Cardiac fibroblast (primary cell): ENCODE data around the gene MCM6.

Source experiments
- DNase-seq, 2 donors: peaks; one replicate each; pipeline versions ENCODE4 v3.0.0 to v3.0.0-alpha.2; 2010; ENCODE audit warnings: low read depth in 2 of 2
- H3K4me3 ChIP-seq, 2 donors: replicated peaks in 1 of 2; 1 replicate in 1 of 2; 2 replicates in 1 of 2; pipeline ENCODE4 v1.5.1; 2011; ENCODE audit warnings: low read depth in 2 of 2, low read length in 2 of 2, mild to moderate bottlenecking in 2 of 2, moderate library complexity in 1 of 2
- CTCF ChIP-seq: IDR thresholded peaks from one replicate; pipeline ENCODE4 v1.5.1; 2011; ENCODE audit warnings: low read depth, mild to moderate bottlenecking, low read length, inconsistent platforms

MCM6 gene

DNA sequence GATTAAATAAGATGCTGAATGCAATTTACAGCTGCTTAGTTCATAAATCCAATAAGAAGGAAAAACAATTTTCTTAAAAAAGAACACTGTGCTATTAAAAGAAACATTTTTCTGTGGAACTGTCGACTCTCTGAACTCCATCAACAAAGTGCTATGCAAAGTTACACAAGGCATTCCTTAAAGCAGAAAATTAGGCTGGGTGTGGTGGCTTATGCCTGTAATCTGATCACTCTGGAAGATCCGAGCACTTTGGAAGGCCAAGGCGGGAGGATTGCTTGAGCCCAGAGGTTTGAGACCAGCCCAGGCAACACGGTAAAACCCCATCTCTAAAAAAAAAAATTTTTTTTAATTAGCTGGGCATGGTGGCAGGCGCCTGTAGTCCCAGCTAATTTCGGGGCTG is 13.0 kb downstream of the MCM6 start:
- no peak overlapping the region for H3K4me3 ChIP-seq
- no peak for TF ChIP-seq CTCF
- no peak for DNase-seq

GRCh38 chr2:135862718-135863117 is 13.5 kb downstream of the MCM6 start:
- DNase-seq = no peak
- TF ChIP-seq CTCF = no peak

DNA sequence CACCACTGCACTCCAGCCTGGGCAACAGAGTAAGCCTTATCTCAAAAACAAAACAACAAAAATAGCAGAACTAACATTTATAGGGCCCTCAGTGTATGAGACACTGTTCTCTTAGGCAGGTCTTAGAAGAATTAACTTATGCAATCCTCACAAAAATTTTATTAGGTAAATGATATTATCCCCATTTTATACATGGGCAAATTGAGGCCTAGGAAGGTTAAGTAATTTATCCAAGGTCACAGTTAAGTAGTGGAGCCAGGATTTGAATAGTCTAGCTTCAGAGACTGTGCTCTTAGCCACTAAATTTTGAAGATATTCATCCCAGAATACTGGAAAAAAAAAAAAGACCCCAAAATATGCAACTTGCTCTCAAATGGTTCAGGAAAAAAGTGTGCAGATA is 22.8 kb downstream of the MCM6 start:
- H3K4me3 ChIP-seq = no peak overlapping the region
- no peak for DNase-seq
- no peak for TF ChIP-seq CTCF

More at GRCh38 chr2:135862718-135863117, 13.5 kb downstream of the MCM6 start:
- no peak overlapping the region for H3K4me3 ChIP-seq

DNA sequence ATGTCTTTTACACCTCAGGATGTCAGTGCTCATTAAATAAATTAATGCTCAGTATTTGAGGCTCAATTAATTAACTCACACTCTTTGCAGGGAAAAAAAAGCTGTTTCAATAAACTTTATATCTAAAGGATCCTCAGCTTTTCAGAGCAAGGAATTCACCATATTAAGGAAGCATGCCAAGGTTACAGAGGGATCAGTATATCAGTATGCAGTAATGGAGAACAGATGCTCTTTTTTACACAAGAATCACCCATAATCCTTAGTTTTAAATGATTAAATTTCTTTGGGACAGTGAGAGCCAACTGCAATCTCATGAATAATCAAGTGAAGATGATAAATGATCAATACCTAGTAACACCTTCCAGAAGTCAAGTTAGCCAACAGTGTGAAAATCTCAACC is 24.4 kb downstream of the MCM6 start:
- no peak for DNase-seq
- no peak overlapping the region for H3K4me3 ChIP-seq
- TF ChIP-seq CTCF = no peak

DNA sequence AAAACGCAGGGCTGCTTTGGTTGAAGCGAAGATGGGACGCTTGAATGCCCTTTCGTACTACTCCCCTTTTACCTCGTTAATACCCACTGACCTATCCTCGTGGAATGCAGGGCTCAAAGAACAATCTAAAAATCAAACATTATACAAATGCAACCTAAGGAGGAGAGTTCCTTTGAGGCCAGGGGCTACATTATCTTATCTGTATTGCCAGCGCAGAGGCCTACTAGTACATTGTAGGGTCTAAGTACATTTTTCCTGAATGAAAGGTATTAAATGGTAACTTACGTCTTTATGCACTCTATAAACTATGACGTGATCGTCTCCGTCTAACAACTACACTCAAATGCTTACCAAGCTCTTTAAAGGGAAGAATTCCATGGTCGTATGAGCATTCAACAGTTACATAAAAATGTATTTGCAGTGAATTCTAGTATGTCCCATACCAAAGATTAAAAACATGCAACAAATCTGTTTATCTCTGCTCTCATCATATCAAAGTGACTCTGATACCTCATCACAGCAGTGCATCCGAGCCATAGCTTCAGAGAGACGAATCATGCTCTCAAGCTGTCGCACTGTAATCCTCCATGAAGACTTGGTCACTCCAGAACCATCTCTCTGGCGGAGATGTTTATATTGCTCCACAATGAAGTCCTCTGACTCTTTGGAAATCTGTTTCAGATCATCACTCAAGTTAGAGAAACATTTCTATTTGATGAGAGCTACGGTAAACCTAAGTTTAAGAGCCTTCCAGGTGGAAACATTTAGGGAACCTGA is 25.2 kb downstream of the MCM6 start:
- H3K4me3 ChIP-seq = no peak overlapping the region
- no peak for DNase-seq
- TF ChIP-seq CTCF = no peak

- TF ChIP-seq CTCF = no peak
- no peak overlapping the region for H3K4me3 ChIP-seq
- no peak for DNase-seq
Measured at GRCh38 chr2:135849087-135849486, 27.2 kb downstream of the MCM6 start.

DNA sequence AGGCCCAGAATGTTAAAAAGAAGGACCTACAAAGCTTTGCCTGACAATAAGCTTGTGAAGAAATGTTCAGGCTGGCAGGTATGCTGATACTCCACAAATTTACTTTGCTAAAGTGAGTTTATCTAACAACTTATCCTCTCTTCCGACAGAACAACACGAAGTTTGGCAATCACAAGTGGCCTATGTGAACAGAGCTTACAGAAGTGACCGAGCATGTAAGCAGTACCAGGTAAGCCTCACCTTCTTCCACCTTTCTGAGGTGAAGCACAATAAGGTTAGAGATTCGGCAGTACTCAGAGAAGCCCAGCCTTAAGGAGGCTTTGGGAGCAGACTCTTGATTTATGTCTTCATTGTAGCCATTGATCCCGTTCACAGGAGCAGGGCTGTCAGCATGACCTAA is 30.2 kb downstream of the MCM6 start:
- DNase-seq = no peak
- H3K4me3 ChIP-seq = no peak overlapping the region
- TF ChIP-seq CTCF = no peak
